Glutamatergic neuron (in vitro differentiated cells): ENCODE results near the gene TMED5. TPM values are rescaled to one million over a fixed set of nuclear protein-coding genes. Genes with fewer than 3 reads are reported as not detected.
"Not testable (repeated sequence)": the region's sequence is repeated elsewhere in the genome, so short reads cannot be mapped to it uniquely, and the experiment has no call there.

Experiments
- DNase-seq: peaks from one replicate; pipeline ENCODE4 v3.0.0; 2022
- H3K27ac Mint-ChIP-seq: one replicate; pipeline ENCODE4 v1.8.0; 2020; ENCODE audit warnings: mild to moderate bottlenecking, mixed read lengths, inconsistent platforms; ENCODE audit not compliant: unreplicated experiment
- H3K27me3 Mint-ChIP-seq: one replicate; pipeline ENCODE4 v1.8.0; 2020; ENCODE audit warnings: mild to moderate bottlenecking, moderate library complexity, mixed read lengths, inconsistent platforms; ENCODE audit not compliant: unreplicated experiment
- H3K36me3 Mint-ChIP-seq: one replicate; pipeline ENCODE4 v1.8.0; 2020; ENCODE audit warnings: mild to moderate bottlenecking, mixed read lengths, inconsistent platforms; ENCODE audit not compliant: unreplicated experiment
- H3K4me1 Mint-ChIP-seq: one replicate; pipeline ENCODE4 v1.8.0; 2020; ENCODE audit warnings: mild to moderate bottlenecking, low read depth, mixed read lengths, inconsistent platforms; ENCODE audit not compliant: unreplicated experiment
- H3K4me3 Mint-ChIP-seq: one replicate; pipeline ENCODE4 v1.8.0; 2020; ENCODE audit warnings: mild to moderate bottlenecking, mixed read lengths, inconsistent platforms; ENCODE audit not compliant: unreplicated experiment
- H3K9me3 Mint-ChIP-seq: one replicate; pipeline ENCODE4 v1.8.0; 2020; ENCODE audit warnings: mild to moderate bottlenecking, moderate library complexity, mixed read lengths, inconsistent platforms; ENCODE audit not compliant: unreplicated experiment
- long read RNA-seq: library from polyadenylated mRNA; unstranded; transcript quantifications from one replicate; pipeline ENCODE4 v2.0.0, GENCODE V29; 2020; ENCODE audit not compliant: unreplicated experiment
- total RNA-seq: library from RNA; stranded (reverse); fragmentation: NEBNext Ultra II Directional; extraction: Animal tissue kit (Norgen Biotek cat#: 25700); gene quantifications from one replicate; pipeline ENCODE4 v1.2.1, GENCODE V29; 2021; ENCODE audit not compliant: unreplicated experiment
- TF ChIP-seq, protein P1 (sequence below): fragments of 200-600 bp; sonication (generic); IDR thresholded peaks from one replicate; pipeline ENCODE4 v1.5.0; 2021; ENCODE audit not compliant: partially characterized antibody, unreplicated experiment

TMED5 gene
- total RNA-seq = 24.2 TPM
- long read RNA-seq, full-length matches to known transcripts = 6 of 7 reads
- long read RNA-seq, partial matches to known transcripts = 0 of 7 reads
- long read RNA-seq, other reads (novel, unspliced or antisense) = 1 of 7 reads

DNA sequence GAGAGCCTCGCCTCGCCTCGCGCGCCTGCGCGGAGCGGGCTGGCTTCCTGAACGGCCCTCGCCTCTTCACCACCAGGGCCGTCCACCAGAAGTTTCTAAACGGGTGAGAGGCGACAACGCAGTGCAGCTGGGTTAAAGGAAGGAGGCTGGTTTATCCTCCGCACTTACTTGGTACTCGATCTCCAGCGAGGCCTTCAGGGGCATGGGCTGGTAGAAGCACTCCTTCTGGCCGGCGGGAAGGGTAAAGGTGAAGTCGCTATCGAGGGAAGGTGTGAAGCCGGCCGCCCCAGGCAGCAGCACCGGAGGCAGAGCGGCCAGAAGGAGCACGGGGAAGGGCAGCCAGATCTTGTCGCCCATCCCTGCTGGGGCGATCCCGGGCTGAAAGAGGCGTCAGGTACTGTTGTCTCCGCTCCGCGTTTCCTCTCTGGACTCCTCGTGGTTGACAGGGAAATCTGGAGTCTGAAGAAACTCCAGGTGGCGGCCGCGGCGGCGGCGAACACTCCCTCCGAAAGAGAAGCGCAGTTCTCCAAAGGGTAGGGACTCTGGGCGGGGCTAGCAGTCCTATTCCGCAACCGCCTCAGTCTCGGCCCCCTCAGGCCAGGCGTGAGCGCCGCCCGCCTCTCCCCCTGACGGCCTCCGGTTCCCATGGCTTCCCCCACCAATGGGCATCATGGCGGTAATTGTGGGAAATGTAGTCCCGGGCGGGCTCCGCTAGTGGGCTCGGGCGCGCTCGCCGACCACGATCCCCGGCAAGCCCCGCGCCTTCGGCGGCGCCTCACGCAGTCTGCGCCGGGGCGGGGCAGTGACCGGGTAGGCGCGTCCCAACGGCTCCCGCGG lies at the start of gene TMED5:
TMED5 (minus strand) TSS at position 528 of the 837 bp plus-strand sequence; CDS start at position 357, 171 bp downstream.
- TF ChIP-seq, protein P1, sequence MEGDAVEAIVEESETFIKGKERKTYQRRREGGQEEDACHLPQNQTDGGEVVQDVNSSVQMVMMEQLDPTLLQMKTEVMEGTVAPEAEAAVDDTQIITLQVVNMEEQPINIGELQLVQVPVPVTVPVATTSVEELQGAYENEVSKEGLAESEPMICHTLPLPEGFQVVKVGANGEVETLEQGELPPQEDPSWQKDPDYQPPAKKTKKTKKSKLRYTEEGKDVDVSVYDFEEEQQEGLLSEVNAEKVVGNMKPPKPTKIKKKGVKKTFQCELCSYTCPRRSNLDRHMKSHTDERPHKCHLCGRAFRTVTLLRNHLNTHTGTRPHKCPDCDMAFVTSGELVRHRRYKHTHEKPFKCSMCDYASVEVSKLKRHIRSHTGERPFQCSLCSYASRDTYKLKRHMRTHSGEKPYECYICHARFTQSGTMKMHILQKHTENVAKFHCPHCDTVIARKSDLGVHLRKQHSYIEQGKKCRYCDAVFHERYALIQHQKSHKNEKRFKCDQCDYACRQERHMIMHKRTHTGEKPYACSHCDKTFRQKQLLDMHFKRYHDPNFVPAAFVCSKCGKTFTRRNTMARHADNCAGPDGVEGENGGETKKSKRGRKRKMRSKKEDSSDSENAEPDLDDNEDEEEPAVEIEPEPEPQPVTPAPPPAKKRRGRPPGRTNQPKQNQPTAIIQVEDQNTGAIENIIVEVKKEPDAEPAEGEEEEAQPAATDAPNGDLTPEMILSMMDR = peak; percentile 38
- Mint-ChIP-seq H3K27ac (peak within 1 kb of the TSS; percentile 91), H3K4me3 (peak within 1 kb of the TSS; percentile 99), H3K4me1 (peaks cover 15% of the 10 kb centered on the region), H3K9me3 (peaks cover 11% of the 10 kb centered on the region), H3K36me3 (no peaks in the 10 kb centered on the region), H3K27me3 (peaks cover 2% of the 10 kb centered on the region)
- DNase-seq = peak; percentile 97

DNA sequence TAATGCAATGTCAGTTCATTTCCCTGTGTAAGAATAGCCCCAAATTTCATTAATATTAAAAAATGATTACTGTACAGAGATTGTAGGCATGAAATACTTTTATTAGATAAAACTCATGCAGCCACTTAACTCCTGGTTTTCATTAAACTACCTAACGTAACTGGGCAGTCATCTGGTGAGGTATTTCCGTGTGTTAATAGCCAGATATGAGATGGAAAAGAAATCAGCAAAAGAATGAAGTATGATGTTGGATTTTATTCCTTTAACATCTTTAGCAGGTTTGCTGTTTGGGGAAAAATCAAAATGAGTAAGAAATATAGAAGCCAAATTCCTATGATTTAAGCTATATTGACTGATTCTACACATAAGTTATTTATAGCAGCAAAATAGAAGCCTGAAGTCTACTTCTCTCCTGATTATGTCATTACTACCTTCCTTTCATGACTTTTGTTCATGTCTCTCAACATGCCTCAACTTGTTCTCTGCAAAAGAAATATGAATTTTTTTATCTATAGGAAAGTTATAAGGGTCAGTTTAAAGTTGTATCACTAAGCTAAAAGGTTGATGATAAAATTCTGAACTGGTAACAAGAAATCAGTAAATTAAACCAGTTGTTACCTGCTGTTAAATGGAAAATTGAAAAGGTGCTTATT lies 42.9 kb upstream of the TMED5 start:
- Mint-ChIP-seq H3K27me3 (peaks cover 1% of the 10 kb centered on the region), H3K4me3 (no peak overlapping the region), H3K4me1 (no peaks in the 10 kb centered on the region), H3K27ac (no peak overlapping the region), H3K9me3 (peaks cover 2% of the 10 kb centered on the region), H3K36me3 (no peaks in the 10 kb centered on the region)
- TF ChIP-seq, protein P1 = no peak
- DNase-seq = no peak

DNA sequence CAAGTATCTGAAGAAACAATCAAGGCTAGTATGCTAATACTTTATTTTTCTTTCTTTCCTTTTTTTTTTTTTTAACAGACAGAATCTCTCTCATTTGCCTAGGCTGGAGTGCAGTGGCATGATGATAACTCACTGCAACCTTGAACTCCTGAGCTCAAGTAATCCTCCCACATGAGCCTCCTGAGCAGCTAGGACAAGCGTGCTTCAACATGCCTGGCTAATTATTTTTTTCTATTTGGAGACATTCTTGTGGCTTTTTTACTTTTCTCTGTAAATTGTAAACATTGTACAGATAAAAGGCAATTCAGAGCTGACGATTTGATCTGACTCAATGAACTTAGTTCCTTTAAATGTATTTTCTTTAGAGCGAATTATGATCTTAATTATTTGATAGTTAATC lies 41.7 kb upstream of the TMED5 start:
- DNase-seq = no peak
- Mint-ChIP-seq H3K4me1 (no peaks in the 10 kb centered on the region), H3K4me3 (no peak overlapping the region), H3K27ac (no peak overlapping the region), H3K27me3 (peaks cover 1% of the 10 kb centered on the region), H3K36me3 (no peaks in the 10 kb centered on the region), H3K9me3 (peaks cover 2% of the 10 kb centered on the region)
- TF ChIP-seq, protein P1 = no peak

DNA sequence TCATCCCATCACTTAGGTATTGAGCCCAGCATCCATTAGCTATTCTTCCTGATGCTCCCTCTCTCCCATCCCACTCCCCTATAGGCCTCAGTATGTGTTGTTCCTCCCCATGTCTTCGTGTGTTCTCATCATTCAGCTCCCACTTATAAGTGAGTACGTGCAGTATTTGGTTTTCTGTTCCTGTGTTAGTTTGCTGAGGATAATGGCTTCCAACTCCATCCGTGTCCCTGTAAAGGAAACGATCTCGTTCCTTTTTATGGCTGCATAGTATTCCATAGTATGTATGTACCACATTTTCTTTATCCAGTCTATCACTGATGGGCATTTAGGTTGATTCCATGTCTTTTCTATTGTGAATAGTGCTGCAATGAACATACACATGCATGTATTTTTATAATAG lies 40.5 kb upstream of the TMED5 start:
- not testable (repeated sequence) for H3K4me1 Mint-ChIP-seq, H3K27ac Mint-ChIP-seq, H3K36me3 Mint-ChIP-seq, H3K4me3 Mint-ChIP-seq, DNase-seq, H3K27me3 Mint-ChIP-seq, H3K9me3 Mint-ChIP-seq

- Mint-ChIP-seq H3K9me3 (peaks cover 2% of the 10 kb centered on the region), H3K4me1 (no peaks in the 10 kb centered on the region), H3K27ac (no peak overlapping the region), H3K27me3 (peaks cover 1% of the 10 kb centered on the region), H3K36me3 (no peaks in the 10 kb centered on the region), H3K4me3 (no peak overlapping the region)
- TF ChIP-seq, protein P1 = no peak
- no peak for DNase-seq
Measured at GRCh38 chr1:93219443-93219842, 39.2 kb upstream of the TMED5 start.
